OCI-LY3 (cell line): ENCODE results near the gene CPA4.

Experiments used
- H2AFZ ChIP-seq: fragments of 200-600, 300-600 bp; shearing (Covaris generic); 2 replicates; pipeline ENCODE4 v1.6.0; 2014; ENCODE audit warnings: antibody characterized with exemption, low read depth, low read length
- H3K27ac ChIP-seq: fragments of 200-600, 300-600 bp; sonication (generic); 2 replicates; pipeline ENCODE4 v1.5.1; 2014; ENCODE audit warnings: mild to moderate bottlenecking, low read length, moderate library complexity, mixed read lengths
- H3K27me3 ChIP-seq: fragments of 200-600, 300-600 bp; sonication (generic); 2 replicates; pipeline ENCODE4 v1.6.1; 2014; ENCODE audit warnings: low read depth, low read length, mixed read lengths
- H3K36me3 ChIP-seq: fragments of 200-600, 300-600 bp; sonication (generic); replicated peaks from 2 replicates; pipeline ENCODE3; 2014; ENCODE audit warnings: low read depth, low read length, mixed read lengths
- H3K4me1 ChIP-seq: fragments of 300-600, 200-600 bp; sonication (generic); 2 replicates; pipeline ENCODE4 v1.6.1; 2014; ENCODE audit warnings: low read length, mixed read lengths
- H3K4me2 ChIP-seq: fragments of 200-600, 300-600 bp; sonication (generic); 2 replicates; pipeline ENCODE4 v1.6.1; 2014; ENCODE audit warnings: low read length, mixed read lengths
- H3K4me3 ChIP-seq: fragments of 300-600, 200-600 bp; sonication (generic); 2 replicates; pipeline ENCODE4 v1.5.1; 2014; ENCODE audit warnings: antibody characterized with exemption, mild to moderate bottlenecking, low read length, moderate library complexity
- H3K79me2 ChIP-seq: fragments of 300-600, 200-600 bp; shearing (Covaris generic); 2 replicates; pipeline ENCODE4 v1.6.1; 2014; ENCODE audit warnings: mild to moderate bottlenecking, low read length, mixed read lengths
- H3K9ac ChIP-seq: fragments of 300-600, 200-600 bp; shearing (Covaris generic); 2 replicates; pipeline ENCODE4 v1.6.0; 2014; ENCODE audit warnings: mild to moderate bottlenecking, low read length, moderate library complexity
- H3K9me3 ChIP-seq: fragments of 200-600, 300-600 bp; shearing (Covaris generic); 2 replicates; pipeline ENCODE4 v1.6.1; 2014; ENCODE audit warnings: low read length, mixed read lengths; ENCODE audit not compliant: insufficient read depth
- H4K20me1 ChIP-seq: fragments of 200-600, 300-600 bp; sonication (generic); 2 replicates; pipeline ENCODE4 v1.6.1; 2016; ENCODE audit warnings: low read length, mixed read lengths; ENCODE audit not compliant: insufficient read depth
- CTCF ChIP-seq: fragments of 200-600, 300-600 bp; sonication (generic); IDR thresholded peaks from 2 replicates; pipeline ENCODE4 v1.5.1; 2014; ENCODE audit warnings: antibody characterized with exemption, low read length, low read depth
- EZH2phosphoT487 ChIP-seq: fragments of 200-600 bp; shearing (Covaris generic); IDR thresholded peaks from 2 replicates; pipeline ENCODE4 v1.6.1; 2018; ENCODE audit warnings: antibody characterized with exemption, mixed run types, low read depth

CPA4 gene

GRCh38 chr7:130296221-130296951 lies 3.4 kb downstream of the CPA4 start:
- no peak overlapping the region for H3K27ac ChIP-seq
- no peak overlapping the region for H3K4me2 ChIP-seq
- no peak overlapping the region for H3K4me3 ChIP-seq
- H3K36me3 ChIP-seq: no peaks in the 10 kb centered on the region
- no peaks in the 10 kb centered on the region for H3K9me3 ChIP-seq
- peaks cover 16% of the 10 kb centered on the region for H3K27me3 ChIP-seq
- peaks cover 23% of the 10 kb centered on the region for H3K4me1 ChIP-seq
- no peak overlapping the region for H3K9ac ChIP-seq
- H3K79me2 ChIP-seq: no peaks in the 10 kb centered on the region
- no peak overlapping the region for H2AFZ ChIP-seq
- H4K20me1 ChIP-seq: no peaks in the 10 kb centered on the region
- TF ChIP-seq EZH2phosphoT487 (no peak), CTCF (no peak)

DNA sequence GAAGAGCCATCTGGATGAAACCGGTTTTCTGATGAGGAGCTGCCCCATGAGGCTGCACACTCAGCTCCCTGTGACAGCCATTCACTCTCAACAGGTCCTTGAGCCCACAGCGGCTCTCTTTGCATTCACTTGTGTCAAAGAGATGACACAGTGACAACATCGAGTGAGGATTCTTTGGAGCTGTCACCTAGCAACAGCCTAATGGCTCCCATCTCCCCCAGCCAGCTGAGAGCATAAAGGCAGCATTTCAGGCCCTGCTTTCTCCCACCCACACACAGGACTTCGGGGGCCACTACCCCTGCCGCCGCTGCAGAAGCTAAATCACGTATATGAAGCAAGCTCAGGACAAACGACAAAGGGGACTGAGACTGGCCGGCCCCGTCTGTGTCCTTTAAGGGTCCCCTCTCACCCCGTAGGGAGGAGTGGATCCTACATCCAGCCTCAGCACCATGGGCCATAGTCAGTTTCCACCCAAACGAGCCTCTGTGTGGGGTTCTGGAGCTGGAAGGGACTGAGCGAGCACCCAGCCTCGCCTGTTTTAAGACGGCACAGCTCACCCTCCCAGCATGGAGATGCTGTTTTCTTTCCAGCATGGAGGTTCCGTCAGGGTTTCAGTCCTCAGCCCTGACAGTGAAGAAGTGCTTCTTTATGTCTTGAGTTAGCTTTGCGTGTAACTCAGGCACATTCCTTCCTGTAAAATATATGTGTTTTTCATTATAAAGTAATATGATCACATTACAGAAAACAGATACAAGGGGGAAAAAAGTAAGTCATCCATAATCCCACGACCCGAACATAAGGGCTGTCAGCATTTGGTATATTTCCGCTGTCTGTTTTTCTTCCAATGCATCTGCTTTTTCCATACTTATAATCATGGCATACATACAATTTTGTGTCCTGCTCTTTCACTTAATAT lies 4.9 kb downstream of the CPA4 start:
- Histone ChIP-seq H4K20me1 (no peaks in the 10 kb centered on the region), H2AFZ (no peak overlapping the region), H3K9ac (no peak overlapping the region), H3K4me1 (peaks cover 18% of the 10 kb centered on the region), H3K27ac (no peak overlapping the region), H3K9me3 (no peaks in the 10 kb centered on the region), H3K4me2 (no peak overlapping the region), H3K79me2 (no peaks in the 10 kb centered on the region), H3K36me3 (no peaks in the 10 kb centered on the region), H3K4me3 (no peak overlapping the region), H3K27me3 (peaks cover 21% of the 10 kb centered on the region)
- TF ChIP-seq CTCF (no peak), EZH2phosphoT487 (no peak)

- TF ChIP-seq CTCF (no peak), EZH2phosphoT487 (no peak)
- Histone ChIP-seq H3K27ac (no peak overlapping the region), H2AFZ (no peak overlapping the region), H3K36me3 (no peaks in the 10 kb centered on the region), H3K9ac (no peak overlapping the region), H3K9me3 (no peaks in the 10 kb centered on the region), H3K4me3 (no peak overlapping the region), H3K4me2 (no peak overlapping the region), H4K20me1 (no peaks in the 10 kb centered on the region), H3K4me1 (peaks cover 10% of the 10 kb centered on the region), H3K79me2 (no peaks in the 10 kb centered on the region), H3K27me3 (peaks cover 24% of the 10 kb centered on the region)
Observed at GRCh38 chr7:130298544-130299326, 5.8 kb downstream of the CPA4 start.

DNA sequence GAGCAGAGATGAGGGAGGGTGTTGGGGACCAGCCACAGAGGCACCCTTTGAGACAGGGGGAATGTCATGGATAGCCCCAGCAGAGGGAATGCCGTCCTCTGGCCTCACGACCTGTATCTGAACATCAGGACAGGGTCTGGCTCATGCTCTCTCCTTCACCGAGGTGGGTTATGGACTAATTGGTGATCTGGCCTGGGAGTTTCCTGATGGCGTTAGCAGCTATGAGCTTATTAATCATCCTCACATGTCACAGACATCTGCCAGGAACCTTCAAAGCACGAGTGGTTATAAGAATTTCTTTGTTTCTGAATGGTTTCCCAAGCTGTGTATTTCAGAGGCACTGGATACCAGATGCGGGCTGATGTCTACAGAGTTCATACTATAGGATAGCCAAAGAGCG lies 6.9 kb downstream of the CPA4 start:
- no peak overlapping the region for H3K27ac ChIP-seq
- no peak overlapping the region for H3K9ac ChIP-seq
- H3K9me3 ChIP-seq: no peaks in the 10 kb centered on the region
- H3K4me1 ChIP-seq: no peaks in the 10 kb centered on the region
- no peak overlapping the region for H3K4me3 ChIP-seq
- no peaks in the 10 kb centered on the region for H3K36me3 ChIP-seq
- H4K20me1 ChIP-seq: no peaks in the 10 kb centered on the region
- no peak for TF ChIP-seq CTCF
- TF ChIP-seq EZH2phosphoT487: no peak
- no peak overlapping the region for H3K4me2 ChIP-seq
- no peak overlapping the region for H2AFZ ChIP-seq
- no peaks in the 10 kb centered on the region for H3K79me2 ChIP-seq
- H3K27me3 ChIP-seq: peaks cover 25% of the 10 kb centered on the region
